Colonic mucosa (tissue), 4 donors: ENCODE measurements around the gene SMU1. TPM values are rescaled to one million over a fixed set of nuclear protein-coding genes. Genes with fewer than 3 reads are reported as not detected.

Experiments used
- DNase-seq: peaks from one replicate; pipeline ENCODE4 v3.0.0-alpha.2; 2020
- H3K27ac ChIP-seq: fragments of 200-600 bp; one replicate; pipeline ENCODE4 v1.8.0; 2021
- H3K27me3 ChIP-seq: fragments of 200-600 bp; one replicate; pipeline ENCODE4 v1.8.0; 2021
- H3K36me3 ChIP-seq: fragments of 200-600 bp; one replicate; pipeline ENCODE4 v1.8.0; 2021
- H3K4me1 ChIP-seq: fragments of 200-600 bp; one replicate; pipeline ENCODE4 v1.8.0; 2021; ENCODE audit warnings: mild to moderate bottlenecking
- H3K4me3 ChIP-seq: fragments of 200-600 bp; one replicate; pipeline ENCODE4 v1.8.0; 2021
- H3K9ac ChIP-seq, 2 donors: one replicate each; pipeline ENCODE4 v1.7.0; 2013; ENCODE audit warnings: control low read depth in 2 of 2, low read depth in 2 of 2, low read length in 2 of 2
- H3K9me3 ChIP-seq: fragments of 200-600 bp; one replicate; pipeline ENCODE4 v1.8.0; 2021
- intact Hi-C: fragments of 100-400 bp; cut with DNase I; formaldehyde crosslinking; loops from one replicate; pipeline ENCODE4 v1.14.1; 2022
- total RNA-seq, 2 donors: library from RNA; stranded (reverse); fragmentation: NEBNext Ultra II Directional in 1 of 2; extraction: Animal tissue kit (Norgen Biotek cat#: 25700) in 1 of 2; gene quantifications; one replicate each; pipeline ENCODE4 v1.2.1, GENCODE V29; 2021
- TF ChIP-seq, protein P1 (sequence below): fragments of 200-600 bp; IDR thresholded peaks from one replicate; pipeline ENCODE4 v1.8.0; 2022; ENCODE audit warnings: antibody characterized with exemption, mild to moderate bottlenecking
- donor health status: healthy.
- donor health status: DM: no; HTN: no; CAD: no.
- donor health status: DM: no; HTN: no; CAD: no.

Gene SMU1
- total RNA-seq, 2 donors from 2014 or later, result 17.4 to 18.7 TPM

DNA sequence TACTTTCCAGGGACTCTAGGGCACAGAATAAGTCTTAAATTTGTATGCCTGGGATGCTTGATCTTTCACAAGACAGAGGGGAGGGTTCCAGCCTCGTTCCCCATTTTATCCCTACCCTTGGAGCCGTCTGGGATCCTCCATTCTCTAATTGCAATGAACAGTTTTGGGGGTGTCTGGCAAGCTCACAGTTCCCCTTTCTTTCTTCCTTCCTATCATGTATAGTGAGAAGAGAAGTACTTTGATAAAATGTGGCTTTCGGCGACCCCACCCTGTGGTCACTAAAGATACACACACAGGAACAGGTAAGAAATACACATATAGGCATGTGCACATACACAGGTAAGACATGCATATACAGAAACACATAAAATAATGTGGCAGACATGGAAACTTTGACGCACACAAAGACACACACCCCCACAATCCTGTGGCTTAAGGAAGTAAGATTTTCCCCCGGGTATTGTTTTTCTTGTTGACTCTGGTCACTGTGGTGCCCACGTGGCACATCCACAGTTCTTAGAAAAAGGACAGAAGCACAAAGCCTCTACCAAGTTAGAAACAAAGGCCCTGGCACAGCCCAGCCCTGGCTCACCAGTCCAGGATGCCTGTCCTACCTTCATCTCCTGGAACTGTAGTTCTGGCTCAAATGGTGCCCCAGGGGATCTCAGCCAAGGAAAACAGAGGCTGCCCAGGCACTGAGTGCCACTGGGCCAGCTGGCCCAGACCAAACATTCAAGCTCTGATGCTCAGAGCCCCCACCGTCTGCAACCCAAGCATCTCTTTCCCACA is 6.3 kb upstream of the SMU1 start:
- TF ChIP-seq, protein P1, sequence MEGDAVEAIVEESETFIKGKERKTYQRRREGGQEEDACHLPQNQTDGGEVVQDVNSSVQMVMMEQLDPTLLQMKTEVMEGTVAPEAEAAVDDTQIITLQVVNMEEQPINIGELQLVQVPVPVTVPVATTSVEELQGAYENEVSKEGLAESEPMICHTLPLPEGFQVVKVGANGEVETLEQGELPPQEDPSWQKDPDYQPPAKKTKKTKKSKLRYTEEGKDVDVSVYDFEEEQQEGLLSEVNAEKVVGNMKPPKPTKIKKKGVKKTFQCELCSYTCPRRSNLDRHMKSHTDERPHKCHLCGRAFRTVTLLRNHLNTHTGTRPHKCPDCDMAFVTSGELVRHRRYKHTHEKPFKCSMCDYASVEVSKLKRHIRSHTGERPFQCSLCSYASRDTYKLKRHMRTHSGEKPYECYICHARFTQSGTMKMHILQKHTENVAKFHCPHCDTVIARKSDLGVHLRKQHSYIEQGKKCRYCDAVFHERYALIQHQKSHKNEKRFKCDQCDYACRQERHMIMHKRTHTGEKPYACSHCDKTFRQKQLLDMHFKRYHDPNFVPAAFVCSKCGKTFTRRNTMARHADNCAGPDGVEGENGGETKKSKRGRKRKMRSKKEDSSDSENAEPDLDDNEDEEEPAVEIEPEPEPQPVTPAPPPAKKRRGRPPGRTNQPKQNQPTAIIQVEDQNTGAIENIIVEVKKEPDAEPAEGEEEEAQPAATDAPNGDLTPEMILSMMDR, result no peak
- H3K9me3 ChIP-seq, result no peaks in the 10 kb centered on the region
- intact Hi-C loops, result loop anchor here (2.0 kb wide), 1 partner anchor 142 kb away; no protein-coding TSS in a partner anchor
- no peak overlapping the region for H3K9ac ChIP-seq
- H3K4me1 ChIP-seq, result no peaks in the 10 kb centered on the region
- H3K4me3 ChIP-seq, result no peak overlapping the region
- no peak overlapping the region for H3K27ac ChIP-seq
- no peak for DNase-seq
- no peaks in the 10 kb centered on the region for H3K27me3 ChIP-seq
- no peaks in the 10 kb centered on the region for H3K36me3 ChIP-seq

GRCh38 chr9:33082128-33082527 is 5.7 kb upstream of the SMU1 start:
- Histone ChIP-seq H3K9me3 (no peaks in the 10 kb centered on the region), H3K9ac (no peak overlapping the region), H3K27me3 (no peaks in the 10 kb centered on the region), H3K36me3 (no peaks in the 10 kb centered on the region), H3K27ac (no peak overlapping the region), H3K4me3 (no peak overlapping the region), H3K4me1 (no peaks in the 10 kb centered on the region)
- TF ChIP-seq, protein P1, result no peak
- intact Hi-C loops, result loop anchor here (2.0 kb wide), 1 partner anchor 143 kb away; no protein-coding TSS in a partner anchor
- no peak for DNase-seq

DNA sequence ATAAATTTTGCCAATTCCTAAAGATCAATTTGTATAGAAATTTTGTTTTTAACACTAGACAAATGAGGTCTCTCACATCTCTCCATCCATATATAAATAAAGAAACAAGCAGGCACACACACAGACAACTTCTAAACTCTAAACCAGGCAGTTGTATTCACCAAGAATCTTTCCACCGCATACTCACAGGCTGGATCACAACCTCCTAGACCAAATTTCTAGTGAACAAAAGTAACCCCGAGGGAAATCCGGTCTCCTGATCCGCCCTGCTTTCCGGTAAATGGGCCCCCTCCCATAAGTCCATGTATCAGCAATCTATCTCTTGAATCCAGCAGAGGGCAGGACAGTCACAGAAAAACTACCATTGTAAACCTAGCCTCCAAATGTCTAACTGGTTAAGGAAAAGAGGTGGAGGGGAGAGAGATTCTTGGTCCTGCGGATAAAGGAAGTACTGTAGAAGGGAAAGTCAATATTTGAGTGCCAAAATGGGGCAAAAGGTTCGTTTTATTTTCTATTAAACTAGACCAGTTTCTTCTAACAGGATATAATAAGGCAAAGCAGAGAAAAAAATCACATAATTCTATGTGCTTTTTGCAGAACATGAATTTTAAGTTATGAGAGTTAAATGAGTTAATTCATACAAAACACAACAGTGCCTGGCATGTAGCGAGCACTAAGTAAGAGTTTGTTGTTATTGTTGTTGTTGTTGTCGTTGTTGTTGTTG is 4.8 kb upstream of the SMU1 start:
- Histone ChIP-seq H3K27me3 (no peaks in the 10 kb centered on the region), H3K36me3 (no peaks in the 10 kb centered on the region), H3K9me3 (no peaks in the 10 kb centered on the region), H3K4me3 (no peak overlapping the region), H3K9ac (peak overlapping the region in 1 of 2 donors; percentile 6), H3K27ac (no peak overlapping the region), H3K4me1 (no peaks in the 10 kb centered on the region)
- TF ChIP-seq, protein P1, result peak; percentile 61
- peak; percentile 74 for DNase-seq
- intact Hi-C loops, result loop anchor here (2.0 kb wide), 1 partner anchor 90 kb away; no protein-coding TSS in a partner anchor

DNA sequence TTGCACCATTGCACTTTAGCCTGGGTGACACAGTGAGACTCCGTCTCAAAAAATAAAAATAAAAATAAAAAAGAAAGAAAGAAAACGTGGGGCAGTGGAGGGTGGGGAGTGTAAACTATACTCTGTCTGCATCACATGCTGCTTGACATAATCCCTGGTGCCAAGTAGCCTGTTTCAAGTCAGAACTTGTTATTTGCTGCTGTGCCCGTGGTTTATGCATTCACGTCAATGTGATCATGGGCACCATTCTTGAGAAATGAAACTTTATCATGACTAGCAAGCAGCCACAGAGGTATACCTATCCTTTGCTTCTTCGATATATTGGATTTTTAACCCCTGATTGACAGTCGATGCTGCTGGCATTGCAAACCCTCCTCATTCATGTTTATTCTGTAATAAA is 4.1 kb upstream of the SMU1 start:
- DNase-seq, result no peak
- H3K9ac ChIP-seq, result no peak overlapping the region
- no peaks in the 10 kb centered on the region for H3K4me1 ChIP-seq
- H3K27ac ChIP-seq, result no peak overlapping the region
- H3K36me3 ChIP-seq, result no peaks in the 10 kb centered on the region
- no peaks in the 10 kb centered on the region for H3K27me3 ChIP-seq
- no peaks in the 10 kb centered on the region for H3K9me3 ChIP-seq
- no peak overlapping the region for H3K4me3 ChIP-seq
- TF ChIP-seq, protein P1, result no peak
- intact Hi-C loops, result loop anchor here (2.0 kb wide), 1 partner anchor 90 kb away; no protein-coding TSS in a partner anchor

DNA sequence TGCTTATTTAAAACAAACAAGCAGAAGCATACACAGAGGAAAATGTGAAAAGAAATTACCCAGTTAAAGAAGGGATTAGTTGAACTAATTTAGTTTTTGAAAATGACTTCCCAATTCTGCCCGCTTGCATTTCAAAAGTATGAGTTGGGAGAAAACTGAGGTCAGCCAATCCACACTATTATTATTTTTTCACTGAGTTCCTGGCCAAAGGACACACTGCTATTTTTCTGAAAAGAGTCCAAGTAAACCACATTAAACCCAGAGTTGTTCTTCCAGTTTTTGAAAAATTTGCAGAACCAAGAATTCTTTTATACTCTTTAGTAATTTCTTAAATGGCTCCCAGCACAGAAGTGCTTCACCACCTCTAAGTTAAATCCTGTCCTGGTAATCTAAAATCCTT is 7.5 kb downstream of the SMU1 start:
- Histone ChIP-seq H3K9me3 (no peaks in the 10 kb centered on the region), H3K27ac (no peak overlapping the region), H3K4me1 (no peaks in the 10 kb centered on the region), H3K36me3 (peaks cover 8% of the 10 kb centered on the region), H3K27me3 (no peaks in the 10 kb centered on the region), H3K9ac (no peak overlapping the region), H3K4me3 (no peak overlapping the region)
- TF ChIP-seq, protein P1, result no peak
- DNase-seq, result no peak
- intact Hi-C loops, result no loop called here
